ENCODE data around the gene COL4A2.
"Not testable (repeated sequence)": the region's sequence is repeated elsewhere in the genome, so short reads cannot be mapped to it uniquely, and the experiment has no call there.

The COL4A2 gene

DNA sequence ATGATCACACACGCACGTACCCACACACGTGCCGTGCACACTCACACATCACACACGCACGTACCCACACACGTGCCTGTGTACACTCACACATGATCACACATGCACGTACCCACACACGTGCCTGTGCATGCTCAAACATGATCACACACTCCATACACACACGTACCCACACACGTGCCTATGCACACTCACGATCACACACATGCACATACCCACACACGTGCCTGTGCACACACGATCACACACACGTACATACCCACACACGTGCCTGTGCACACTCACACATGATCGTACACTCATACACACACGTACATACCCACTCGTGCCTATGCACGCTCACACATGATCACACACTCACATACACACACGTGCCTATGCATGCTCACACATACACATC lies 167.6 kb downstream of the COL4A2 start:
- DNase-seq (ENCODE audit: low read depth in 2 of 2) = no peak

DNA sequence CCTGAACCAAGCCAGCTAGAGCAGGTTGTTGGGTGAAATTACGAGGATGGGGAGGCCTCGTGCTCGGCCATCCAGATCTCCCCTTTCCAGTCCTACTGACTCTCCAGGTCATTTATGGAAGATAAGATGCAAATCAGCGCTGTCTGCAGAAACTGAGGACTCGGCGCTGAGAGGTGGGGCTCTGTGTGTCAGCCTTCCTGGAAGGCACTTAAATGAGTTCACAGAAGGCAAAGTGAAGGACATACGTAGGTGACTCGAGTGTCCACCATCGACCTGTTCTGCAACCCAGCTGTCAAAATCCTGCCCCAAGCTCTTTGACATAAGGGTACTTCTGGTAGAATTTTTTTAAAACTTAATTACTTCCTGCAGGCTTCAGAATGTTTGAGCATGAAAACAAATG lies 168.0 kb downstream of the COL4A2 start:
- DNase-seq (ENCODE audit: low read depth in 2 of 2) = no peak

DNA sequence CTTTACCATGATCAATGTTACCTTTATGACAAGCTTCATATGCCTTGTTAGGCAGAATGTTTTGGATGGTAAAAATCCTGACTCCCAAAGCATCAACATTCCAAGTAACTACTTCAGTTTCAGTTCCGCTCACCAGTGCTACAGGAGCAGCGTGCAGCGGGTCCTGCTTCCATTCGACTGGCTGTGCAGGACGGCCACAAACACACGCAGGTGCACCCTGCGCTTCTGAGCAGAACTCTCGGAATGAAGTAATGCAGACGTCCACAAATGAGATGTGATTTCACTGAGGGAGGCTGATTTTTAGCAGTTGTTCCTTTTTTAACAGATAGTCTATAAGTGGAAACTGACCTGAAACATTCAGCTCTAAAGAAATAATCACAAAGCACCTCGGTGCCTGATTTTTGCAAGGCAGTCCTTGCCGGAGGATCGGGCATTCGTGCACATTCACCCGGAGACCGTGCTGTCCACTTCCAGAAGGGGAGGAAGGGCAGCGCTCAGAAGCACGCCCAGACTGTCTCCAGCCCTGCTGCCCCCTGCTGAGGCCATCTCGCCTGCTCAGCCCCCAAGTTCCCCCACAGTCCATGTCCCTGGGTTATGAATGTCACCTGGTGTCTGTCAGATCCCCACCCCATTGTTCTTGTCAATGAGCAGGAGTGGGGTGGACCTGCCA lies 168.6 kb downstream of the COL4A2 start:
- no peak for DNase-seq (ENCODE audit: low read depth in 2 of 2)

DNA sequence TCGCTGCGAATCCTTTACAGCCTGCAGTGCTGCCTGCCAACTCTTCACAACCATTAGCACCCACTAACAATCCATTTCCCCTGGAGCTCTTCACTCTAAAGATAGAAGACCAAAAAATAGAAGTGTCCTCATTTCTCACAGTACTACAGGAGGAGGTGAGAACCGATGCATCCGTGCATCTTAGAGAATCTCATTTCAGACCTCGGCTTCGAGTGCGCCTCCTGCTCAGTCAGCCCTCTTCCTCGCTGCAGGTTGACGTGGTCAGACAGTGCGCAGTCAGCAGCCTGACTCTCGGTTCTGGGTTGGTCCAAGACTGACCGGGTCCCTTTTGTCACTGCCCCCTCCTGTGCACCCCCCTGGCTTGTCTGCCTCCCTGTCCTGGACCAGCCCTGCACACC lies 169.1 kb downstream of the COL4A2 start:
- no peak for DNase-seq (ENCODE audit: low read depth in 2 of 2)

DNA sequence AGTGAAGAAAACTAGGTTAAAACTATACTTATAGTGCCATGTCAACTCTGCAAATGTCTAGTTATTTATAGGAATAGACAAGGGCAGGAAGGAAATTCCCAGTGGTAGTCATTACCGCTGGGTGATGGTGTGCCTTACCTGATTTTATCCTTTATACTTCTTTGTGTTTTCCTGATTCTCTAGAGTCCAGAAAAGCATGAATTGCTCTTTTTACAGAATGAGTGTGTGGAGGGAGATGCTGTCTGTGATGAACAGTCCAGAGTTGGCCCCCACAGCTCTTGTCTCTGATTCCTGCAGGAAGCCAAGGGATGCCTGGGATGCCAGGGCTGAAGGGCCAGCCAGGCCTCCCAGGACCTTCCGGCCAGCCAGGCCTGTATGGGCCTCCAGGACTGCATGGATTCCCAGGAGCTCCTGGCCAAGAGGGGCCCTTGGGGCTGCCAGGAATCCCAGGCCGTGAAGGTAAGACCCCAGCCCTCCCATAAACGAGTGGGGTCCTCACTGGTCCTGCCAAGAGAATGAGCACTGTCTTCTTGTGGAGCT lies 170.7 kb downstream of the COL4A2 start:
- no peak for DNase-seq (ENCODE audit: low read depth in 2 of 2)

DNA sequence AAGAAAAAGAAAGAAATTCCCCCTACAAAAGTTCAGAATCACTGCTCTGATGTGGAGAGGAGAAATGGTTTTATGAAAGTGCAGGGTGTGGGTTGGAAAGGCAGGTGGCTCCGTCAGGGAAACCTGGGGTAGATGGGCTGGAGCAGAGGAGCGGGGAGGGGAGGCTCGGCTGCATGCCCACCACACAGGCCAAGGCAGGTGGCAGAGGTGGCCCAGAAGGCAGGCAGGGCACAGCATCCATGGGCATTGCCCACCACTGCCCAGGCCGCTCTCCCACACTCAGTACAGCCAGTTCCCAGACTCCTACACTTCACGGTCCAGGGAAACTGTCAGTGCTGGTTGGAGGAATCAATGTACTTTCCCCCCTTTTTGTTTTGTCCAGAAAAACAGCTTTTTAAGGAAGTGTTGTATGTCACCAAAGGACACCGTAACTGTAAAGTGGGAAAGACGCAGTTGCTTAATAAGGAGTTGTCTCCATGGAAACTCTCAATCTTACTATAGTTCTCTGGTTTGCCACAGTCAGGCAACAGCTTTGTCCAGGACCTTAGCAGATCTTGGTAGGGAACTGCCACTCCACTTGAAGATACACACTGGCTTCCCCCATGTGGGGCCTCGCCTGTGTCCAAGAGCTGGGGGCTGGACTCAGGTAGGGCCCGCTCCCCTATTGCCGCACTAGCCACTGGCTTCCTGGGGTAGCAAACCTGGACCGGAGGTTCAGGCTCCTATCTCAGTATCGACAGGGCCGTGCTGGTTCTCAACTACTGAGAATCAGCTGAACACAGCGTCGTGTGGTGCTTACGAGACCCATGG lies 171.5 kb downstream of the COL4A2 start:
- DNase-seq (ENCODE audit: low read depth in 2 of 2) = no peak

DNA sequence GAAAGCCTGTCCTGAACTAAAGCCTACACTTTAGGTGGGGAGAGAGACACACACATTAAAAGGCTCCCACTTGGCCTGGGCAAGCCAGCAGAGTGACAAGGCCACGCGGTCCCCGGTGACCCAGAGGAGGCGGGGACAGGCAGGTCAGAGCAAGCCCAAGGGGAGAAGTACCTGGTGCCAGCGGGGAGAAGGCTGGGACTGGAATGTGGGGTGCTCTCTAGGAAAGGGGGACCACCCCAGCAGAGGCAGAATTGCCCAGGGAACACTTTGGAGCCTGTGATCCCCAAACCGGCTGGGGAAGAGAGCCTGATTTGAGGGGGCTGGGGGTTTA lies 172.1 kb downstream of the COL4A2 start:
- no peak for DNase-seq (ENCODE audit: low read depth in 2 of 2)

DNA sequence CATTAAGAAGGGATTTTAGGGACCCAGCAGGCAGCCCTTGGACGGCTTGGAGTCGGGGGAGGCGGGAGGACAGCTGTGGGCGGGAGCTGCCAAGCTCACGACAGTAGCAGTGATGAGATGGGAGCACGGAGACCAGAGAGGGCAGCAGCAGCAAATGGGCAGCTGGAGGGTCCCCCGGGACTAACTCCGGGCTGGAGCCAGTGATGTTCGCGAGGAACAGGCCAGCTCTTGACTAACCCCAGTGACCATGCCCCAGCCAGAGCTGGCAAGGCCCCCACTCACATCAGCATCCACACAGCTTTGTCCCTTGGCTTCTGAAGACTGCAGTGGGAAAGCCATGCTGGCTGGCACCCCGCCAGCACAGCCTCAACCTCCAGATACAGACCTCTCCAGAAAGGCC lies 172.6 kb downstream of the COL4A2 start:
- DNase-seq (ENCODE audit: low read depth in 2 of 2) = no peak

DNA sequence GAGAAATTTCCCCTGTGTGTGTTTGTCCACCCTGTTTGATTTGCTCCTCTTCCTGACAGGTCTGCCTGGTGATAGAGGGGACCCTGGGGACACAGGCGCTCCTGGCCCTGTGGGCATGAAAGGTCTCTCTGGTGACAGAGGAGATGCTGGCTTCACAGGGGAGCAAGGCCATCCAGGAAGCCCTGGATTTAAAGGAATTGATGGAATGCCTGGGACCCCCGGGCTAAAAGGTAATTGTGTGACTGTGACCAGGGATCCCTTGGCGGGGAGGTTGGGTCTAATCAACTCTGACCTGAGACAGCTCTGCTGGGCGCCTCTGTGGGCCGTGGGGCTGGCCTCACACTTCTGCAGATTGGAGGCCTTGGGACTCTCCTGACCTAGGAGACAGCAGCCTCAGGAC lies 173.1 kb downstream of the COL4A2 start:
- no peak for DNase-seq (ENCODE audit: low read depth in 2 of 2)

DNA sequence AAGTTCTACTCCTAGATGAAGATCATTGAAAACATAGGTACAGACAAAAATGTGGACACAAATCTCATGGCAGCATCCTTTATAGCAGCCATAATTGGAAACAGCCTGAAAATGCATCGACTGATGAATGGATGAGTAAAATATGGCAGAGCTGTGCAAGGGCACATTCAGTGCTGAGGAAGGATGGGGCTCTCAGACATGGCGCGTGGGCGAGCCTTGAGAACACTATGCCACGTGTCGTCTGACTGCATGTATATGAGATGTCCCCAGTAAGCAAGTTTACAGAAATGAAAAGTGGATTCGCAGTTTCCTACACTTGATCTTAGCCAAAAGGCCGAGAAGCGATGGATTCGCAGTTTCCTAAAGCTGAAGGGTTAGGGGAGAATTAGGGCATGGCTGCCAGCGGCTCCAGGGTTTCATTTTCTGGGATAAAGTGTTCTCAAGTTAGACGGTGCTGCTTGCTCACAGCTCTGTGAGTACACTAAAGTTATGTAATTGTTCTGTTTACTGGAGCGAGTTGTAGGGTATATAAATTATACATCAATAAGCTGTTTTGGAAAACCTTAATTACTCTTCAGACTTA lies 176.4 kb downstream of the COL4A2 start:
- DNase-seq (ENCODE audit: low read depth in 2 of 2) = no peak

DNA sequence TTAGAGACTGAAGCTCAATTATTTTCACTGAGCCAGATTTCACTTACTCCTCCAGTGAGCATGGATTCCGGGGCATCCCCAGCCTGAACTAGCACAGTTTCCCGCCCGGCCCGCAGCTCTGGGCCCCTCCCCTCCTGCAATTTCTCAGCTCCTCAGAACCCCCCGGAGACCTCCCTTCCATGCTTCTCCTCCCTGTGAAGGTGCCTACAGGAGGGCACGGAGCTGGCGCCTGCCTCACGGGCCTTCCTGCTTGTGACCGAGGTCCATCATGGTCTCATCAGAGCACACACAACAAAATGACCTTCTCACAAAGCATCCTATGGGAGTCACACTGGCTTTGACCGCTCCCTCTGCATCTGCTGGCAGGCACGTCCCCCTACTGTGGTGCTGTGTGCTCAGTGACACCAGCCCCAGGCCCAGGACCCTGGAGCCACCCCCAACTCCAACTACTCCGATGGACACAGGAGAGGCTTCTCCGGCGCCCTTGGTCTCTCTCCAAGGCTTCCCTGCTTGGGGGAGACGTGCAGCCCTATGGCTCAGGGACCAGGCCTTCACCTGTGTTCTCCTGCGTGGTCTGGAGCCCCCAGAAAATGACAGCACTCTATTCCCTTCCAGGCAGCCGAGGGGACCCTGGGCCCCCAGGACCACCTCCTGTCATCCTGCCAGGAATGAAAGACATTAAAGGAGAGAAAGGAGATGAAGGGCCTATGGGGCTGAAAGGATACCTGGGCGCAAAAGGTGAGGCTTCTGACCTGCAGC lies 177.4 kb downstream of the COL4A2 start:
- DNase-seq (ENCODE audit: low read depth in 2 of 2) = no peak

DNA sequence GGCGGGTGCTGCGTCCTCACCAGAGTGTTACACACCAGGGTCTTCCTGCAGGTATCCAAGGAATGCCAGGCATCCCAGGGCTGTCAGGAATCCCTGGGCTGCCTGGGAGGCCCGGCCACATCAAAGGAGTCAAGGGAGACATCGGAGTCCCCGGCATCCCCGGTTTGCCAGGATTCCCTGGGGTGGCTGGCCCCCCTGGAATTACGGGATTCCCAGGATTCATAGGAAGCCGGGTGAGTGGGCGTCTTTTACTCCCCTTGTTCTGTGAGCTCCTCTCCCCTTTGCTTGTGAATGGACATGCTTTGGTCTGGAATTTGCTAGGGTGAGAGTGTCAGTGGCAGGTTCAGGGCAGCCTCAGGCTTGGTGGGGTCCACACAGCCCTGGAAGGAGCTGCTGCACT lies 178.5 kb downstream of the COL4A2 start:
- DNase-seq (ENCODE audit: low read depth in 2 of 2) = no peak

DNA sequence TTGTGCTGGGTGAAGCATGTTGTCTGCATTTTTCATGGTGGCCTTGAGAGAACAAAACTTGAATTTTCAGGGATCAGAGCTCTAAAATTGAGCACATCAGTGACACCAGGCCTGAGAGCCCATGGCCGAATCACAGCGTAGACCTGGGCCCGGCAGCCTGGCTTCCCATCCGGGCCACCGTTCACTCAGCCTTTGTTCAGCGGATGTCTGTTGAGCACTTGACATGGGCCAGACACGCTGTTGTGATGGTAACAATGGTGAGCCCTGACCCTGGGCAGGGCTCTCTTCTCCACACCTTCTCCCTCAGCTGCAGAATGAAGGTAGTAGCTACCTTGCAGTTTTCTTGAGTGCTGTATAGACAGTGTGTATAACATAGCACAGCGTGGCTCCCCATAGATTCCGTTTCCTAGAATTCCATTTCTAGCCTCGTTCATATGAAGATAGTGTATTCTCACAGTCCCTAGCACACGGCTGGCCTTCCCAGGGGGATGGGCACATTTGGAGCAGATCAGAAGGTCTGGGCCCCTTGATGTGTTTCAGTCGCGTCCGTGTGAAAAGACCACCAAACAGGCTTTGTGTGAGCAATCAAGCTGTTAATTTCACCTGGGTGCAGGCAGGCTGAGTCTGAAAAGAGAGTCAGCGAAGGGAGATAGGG lies 179.1 kb downstream of the COL4A2 start:
- DNase-seq (ENCODE audit: low read depth in 2 of 2) = no peak

DNA sequence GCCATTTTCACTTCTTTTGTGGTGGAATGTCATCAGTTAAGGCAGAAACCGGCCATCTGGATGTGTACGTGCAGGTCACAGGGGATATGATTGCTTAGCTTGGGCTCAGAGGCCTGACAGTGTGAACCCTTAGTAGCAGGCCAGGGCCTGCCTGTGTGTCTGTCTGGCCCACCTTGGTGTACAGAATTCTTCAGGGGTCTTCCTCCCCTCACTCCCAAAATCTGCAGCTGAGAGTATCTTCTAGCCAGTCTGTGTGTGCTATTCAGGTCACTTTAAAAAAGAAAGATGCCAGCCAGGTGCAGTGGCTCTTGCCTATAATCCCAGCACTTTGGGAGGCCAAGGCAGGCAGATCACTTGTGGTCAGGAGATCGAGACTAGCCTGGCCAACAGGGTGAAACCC lies 179.8 kb downstream of the COL4A2 start:
- DNase-seq (ENCODE audit: low read depth in 2 of 2) = not testable (repeated sequence)

DNA sequence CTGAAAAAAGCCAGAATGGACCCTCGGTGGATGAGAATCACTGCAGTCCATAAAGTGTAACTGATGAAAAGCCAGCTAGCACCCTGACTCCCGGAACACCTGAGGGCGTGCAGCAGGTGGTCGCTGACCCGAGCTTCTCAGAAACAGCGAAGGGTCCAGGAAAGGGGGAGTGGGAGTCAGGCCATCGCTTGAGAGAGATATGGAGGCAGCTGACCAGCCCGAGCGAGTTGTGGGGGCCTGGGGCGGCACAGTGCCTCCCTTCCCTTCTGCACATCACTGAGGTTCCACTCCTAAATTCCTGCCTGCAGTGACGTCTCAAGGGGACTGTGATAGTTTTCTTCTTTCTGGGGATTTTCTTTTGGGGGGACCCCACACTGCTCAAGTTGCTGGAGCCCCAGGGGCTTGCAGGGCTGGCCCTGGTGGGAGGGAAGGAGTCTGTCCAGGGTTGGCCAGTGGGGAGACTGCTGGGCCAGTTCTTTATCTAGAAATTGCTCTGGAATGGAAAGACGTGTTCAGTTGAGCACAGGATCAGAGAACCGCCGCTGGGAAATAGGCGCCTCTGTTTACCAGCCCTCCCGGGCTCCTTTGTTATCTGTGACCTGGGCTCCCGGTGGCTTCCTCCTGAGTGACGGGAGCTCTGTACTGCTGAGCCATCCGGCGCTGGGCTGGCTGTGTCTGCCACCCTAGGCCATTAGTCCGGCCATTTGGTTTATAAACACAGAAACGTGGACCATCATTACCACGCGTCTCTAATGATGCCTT lies 183.1 kb downstream of the COL4A2 start:
- DNase-seq (ENCODE audit: low read depth in 2 of 2) = no peak

DNA sequence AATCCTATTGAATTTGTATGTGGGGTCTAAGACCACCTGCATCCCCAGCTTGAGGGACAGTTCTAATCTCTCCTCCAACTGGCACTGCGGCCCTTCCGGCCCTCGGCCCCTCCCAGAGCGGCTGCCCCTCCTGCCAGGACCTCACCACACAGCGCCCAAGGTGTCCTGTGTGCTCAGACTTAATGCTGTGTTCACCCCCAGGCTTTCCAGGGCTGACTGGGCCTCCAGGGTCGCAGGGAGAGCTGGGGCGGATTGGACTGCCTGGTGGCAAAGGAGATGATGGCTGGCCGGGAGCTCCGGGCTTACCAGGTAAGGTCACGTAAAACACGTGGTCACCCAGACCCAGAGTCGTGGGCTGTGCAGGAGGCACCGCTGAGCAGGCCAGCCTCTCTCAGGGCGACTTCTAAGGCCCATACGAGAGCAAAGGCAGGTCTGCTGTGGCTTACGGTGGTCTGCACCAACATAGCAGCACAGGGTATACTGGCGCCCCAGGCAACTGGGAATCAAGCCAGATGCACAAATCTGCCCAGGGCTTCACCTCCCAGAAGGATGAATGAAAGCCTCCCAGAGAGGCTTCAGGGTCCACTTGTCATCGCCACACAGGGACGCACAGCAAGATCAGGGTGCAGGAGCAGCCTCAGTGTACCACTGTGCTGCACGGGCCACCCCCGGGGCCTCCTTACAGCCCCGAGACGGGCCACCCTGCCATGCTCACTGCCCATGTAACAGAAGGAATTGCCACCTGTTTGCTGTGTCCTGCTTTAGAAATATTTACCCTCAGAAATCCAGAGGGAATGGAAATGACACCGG lies 185.0 kb downstream of the COL4A2 start:
- no peak for DNase-seq (ENCODE audit: low read depth in 2 of 2)

DNA sequence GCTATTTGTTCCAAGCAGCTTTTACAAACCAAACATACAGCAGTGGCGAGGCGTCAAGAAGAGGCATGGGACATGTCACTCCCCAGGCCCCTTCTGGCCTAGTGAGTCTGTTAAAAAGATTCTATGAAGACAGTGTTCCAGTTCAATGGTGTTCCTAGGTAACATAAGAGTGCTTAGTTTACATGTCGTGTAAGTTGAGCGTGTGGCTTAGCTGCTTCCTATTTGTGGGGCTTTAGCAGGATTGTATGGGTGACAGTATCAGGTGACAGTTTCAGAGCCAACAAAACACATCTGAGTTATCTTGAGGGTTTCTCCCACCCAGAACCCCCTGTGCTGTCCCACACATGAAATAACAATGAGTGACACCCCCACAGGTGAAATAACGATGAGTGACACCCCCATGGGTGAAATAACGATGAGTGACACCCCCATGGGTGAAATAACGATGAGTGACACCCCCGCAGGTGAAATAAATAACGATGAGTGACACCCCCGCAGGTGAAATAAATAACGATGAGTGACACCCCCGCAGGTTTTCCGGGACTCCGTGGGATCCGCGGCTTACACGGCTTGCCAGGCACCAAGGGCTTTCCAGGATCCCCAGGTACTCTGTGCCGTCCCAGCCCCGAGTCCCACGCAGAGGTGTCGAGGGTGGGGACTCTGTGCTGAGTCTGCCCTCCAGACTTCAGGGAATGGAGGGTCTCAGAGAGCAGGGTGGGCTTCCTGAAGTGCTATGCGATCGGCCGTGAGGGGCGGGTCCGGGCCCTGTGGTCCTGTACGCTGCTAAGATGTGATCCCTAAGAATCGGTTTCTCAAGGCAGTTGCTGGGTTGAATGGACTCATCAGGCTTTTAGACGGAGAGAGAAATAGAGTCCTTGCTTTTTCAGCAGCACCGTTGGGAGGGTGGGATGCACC lies 185.9 kb downstream of the COL4A2 start:
- DNase-seq (ENCODE audit: low read depth in 2 of 2) = no peak

DNA sequence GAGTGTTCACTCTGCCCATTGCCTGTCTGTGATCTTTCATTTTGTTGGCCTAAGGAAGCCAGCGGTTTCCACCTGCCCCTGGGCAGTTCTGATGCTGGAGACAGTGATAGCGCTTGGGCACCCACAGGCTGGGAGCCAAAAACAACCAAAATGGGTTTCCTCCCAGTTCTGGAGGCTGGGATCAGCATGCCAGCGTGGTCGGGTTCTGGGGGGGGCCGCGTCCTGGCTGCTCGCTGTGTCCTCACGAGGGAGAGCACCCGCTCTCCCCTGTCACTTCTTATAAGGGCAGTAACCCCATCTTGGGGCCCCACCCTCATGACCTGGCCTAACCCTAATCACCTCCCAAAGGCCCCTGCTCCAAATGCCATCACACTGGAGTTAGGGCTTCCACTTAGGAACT lies 186.5 kb downstream of the COL4A2 start:
- DNase-seq (ENCODE audit: low read depth in 2 of 2) = no peak

DNA sequence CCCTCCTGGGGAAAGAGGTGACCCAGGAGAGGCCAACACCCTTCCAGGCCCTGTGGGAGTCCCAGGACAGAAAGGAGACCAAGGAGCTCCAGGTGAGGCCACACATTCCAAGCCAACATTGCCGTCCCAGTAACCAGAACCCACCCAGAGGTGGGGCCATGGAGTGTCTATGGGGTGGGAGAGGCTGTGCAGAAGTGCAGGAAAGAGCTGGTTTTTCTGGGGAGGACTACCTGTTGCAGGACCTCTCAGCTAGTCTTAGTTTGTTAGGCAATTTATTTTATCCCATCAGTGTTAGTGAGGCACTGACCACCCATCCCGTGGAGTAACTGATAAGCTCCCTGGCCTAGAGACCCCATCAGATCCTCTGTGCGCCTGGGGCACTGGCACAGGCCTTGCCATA lies 188.3 kb downstream of the COL4A2 start:
- no peak for DNase-seq (ENCODE audit: low read depth in 2 of 2)
